ENCODE results near the gene RTN4R. TPM values are rescaled to one million over a fixed set of nuclear protein-coding genes. Genes with fewer than 3 reads are reported as not detected.

The RTN4R gene
- polyA plus RNA-seq, 1 of the 3 experiments (the other 2 are of a cell fraction) = 0.23 TPM

DNA sequence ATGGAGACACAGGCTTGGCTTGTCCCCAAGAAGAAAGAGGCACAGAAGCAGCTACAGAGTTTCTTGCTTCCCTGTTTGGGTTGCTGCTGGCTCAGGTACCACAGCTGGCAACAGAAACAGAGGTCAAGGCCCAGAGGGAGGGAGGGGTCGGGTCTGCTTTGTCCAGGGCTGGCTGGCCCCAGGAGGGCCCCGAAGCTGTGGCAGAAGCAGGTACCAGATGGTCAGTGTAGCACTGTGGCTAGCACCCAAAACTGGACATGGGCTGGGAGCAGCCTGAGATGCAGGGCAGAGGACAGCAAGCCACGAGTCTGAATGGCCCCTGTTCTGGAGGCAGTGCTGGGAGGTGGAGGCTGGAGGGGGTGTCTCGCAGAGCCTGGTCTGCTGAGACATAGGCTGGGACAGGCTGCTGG is 65.0 kb downstream of the RTN4R start:
- Histone ChIP-seq H3F3A (replicated peaks; ENCODE audit: insufficient read depth) (no peaks in the 10 kb centered on the region), H3K79me2 (ENCODE audit: insufficient read depth) (no peaks in the 10 kb centered on the region), H3K4me3 (ENCODE audit: low read depth in 2 of 2, low read length in 1 of 2) (no peak overlapping the region), H3K9me2 (no peaks in the 10 kb centered on the region), H2AFZ (ENCODE audit: low read depth) (no peak overlapping the region), H3K9ac (no peak overlapping the region), H3K4me1 (ENCODE audit: control insufficient read depth in 1 of 2, insufficient read depth in 2 of 2, low read depth in 1 of 2, low read length in 1 of 2) (peaks cover 0 to 19% of the 10 kb centered on the region in 2 experiments; a peak in 1 of 4 replicates), H3K9me3 (no peaks in the 10 kb centered on the region), H3K27me3 (ENCODE audit: insufficient read depth) (peaks cover 14% of the 10 kb centered on the region; the same call in 1 of the 2 replicates), H3K27ac (ENCODE audit: low read depth in 2 of 2, low read length in 1 of 2) (no peak overlapping the region), H3K4me2 (no peak overlapping the region), H4K20me1 (ENCODE audit: insufficient read depth) (no peaks in the 10 kb centered on the region), H3K36me3 (replicated peaks in 1 of 2; ENCODE audit: control insufficient read depth in 1 of 2, insufficient read depth in 2 of 2, low read length in 1 of 2) (no peaks in the 10 kb centered on the region)
- CTCF ChIA-PET = interaction anchor here (0.7 kb wide), 1 partner anchor 10 kb away, joined by 3 read pairs; no protein-coding TSS in a partner anchor
- no CpG with 5 or more reads among the region's 4 CpGs for WGBS (ENCODE audit: low lambda C conversion rate)
- no peak for DNase-seq
- TF ChIP-seq PBX3 (IDR thresholded peaks at IDR 0.05) (no peak), GATA2 (CRISPR knock-in tag; IDR thresholded peaks at IDR 0.05) (no peak), TEAD4 (IDR thresholded peaks at IDR 0.05; ENCODE audit: borderline replicate concordance, insufficient read depth) (no peak), FOSL2 (IDR thresholded peaks at IDR 0.05; ENCODE audit: borderline replicate concordance, low read depth) (no peak), FOXJ3 (CRISPR knock-in tag; IDR thresholded peaks at IDR 0.05) (no peak), RFX5 (IDR thresholded peaks at IDR 0.05; ENCODE audit: low read length) (no peak), EP300 (IDR thresholded peaks at IDR 0.05; ENCODE audit: borderline replicate concordance in 1 of 2, low read depth in 1 of 2, low read length in 1 of 2) (no peak), SIN3A (IDR thresholded peaks at IDR 0.05; ENCODE audit: borderline replicate concordance, low read depth, low read length) (no peak), POLR2AphosphoS5 (IDR thresholded peaks at IDR 0.05; ENCODE audit: low read depth, low read length) (no peak), NFIC (IDR thresholded peaks at IDR 0.05; ENCODE audit: borderline replicate concordance) (no peak), RCOR1 (IDR thresholded peaks at IDR 0.05; ENCODE audit: low read length) (no peak), MEF2A (IDR thresholded peaks at IDR 0.05; ENCODE audit: borderline replicate concordance, low read depth) (no peak), TCF12 (IDR thresholded peaks at IDR 0.05) (no peak), CHD2 (IDR thresholded peaks at IDR 0.05; ENCODE audit: low read length, partially characterized antibody) (no peak), EZH2phosphoT487 (IDR thresholded peaks at IDR 0.05; ENCODE audit: borderline replicate concordance, low read depth) (no peak)
- TF ChIP-seq, protein P1, sequence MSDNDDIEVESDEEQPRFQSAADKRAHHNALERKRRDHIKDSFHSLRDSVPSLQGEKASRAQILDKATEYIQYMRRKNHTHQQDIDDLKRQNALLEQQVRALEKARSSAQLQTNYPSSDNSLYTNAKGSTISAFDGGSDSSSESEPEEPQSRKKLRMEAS (IDR thresholded peaks at IDR 0.05; ENCODE audit: low read depth) = no peak
- TF ChIP-seq, protein P2, sequence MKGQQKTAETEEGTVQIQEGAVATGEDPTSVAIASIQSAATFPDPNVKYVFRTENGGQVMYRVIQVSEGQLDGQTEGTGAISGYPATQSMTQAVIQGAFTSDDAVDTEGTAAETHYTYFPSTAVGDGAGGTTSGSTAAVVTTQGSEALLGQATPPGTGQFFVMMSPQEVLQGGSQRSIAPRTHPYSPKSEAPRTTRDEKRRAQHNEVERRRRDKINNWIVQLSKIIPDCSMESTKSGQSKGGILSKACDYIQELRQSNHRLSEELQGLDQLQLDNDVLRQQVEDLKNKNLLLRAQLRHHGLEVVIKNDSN (IDR thresholded peaks at IDR 0.05; ENCODE audit: borderline replicate concordance, low read depth) = no peak
- TF ChIP-seq, protein P3, sequence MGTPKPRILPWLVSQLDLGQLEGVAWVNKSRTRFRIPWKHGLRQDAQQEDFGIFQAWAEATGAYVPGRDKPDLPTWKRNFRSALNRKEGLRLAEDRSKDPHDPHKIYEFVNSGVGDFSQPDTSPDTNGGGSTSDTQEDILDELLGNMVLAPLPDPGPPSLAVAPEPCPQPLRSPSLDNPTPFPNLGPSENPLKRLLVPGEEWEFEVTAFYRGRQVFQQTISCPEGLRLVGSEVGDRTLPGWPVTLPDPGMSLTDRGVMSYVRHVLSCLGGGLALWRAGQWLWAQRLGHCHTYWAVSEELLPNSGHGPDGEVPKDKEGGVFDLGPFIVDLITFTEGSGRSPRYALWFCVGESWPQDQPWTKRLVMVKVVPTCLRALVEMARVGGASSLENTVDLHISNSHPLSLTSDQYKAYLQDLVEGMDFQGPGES (IDR thresholded peaks at IDR 0.05; ENCODE audit: low read depth, low read length) = no peak
- TF ChIP-seq, protein P4, sequence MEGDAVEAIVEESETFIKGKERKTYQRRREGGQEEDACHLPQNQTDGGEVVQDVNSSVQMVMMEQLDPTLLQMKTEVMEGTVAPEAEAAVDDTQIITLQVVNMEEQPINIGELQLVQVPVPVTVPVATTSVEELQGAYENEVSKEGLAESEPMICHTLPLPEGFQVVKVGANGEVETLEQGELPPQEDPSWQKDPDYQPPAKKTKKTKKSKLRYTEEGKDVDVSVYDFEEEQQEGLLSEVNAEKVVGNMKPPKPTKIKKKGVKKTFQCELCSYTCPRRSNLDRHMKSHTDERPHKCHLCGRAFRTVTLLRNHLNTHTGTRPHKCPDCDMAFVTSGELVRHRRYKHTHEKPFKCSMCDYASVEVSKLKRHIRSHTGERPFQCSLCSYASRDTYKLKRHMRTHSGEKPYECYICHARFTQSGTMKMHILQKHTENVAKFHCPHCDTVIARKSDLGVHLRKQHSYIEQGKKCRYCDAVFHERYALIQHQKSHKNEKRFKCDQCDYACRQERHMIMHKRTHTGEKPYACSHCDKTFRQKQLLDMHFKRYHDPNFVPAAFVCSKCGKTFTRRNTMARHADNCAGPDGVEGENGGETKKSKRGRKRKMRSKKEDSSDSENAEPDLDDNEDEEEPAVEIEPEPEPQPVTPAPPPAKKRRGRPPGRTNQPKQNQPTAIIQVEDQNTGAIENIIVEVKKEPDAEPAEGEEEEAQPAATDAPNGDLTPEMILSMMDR (IDR thresholded peaks at IDR 0.05) = no peak
- POLR2A ChIA-PET = no interaction called here
